ENCODE measurements around the gene ST7L. TPM values are rescaled to one million over a fixed set of nuclear protein-coding genes. Genes with fewer than 3 reads are reported as not detected.

Gene ST7L
- polyA plus RNA-seq, 1 donor (not counting 4 experiments of a cell fraction or from before 2014, with no cell fraction given), result 13.4 TPM

DNA sequence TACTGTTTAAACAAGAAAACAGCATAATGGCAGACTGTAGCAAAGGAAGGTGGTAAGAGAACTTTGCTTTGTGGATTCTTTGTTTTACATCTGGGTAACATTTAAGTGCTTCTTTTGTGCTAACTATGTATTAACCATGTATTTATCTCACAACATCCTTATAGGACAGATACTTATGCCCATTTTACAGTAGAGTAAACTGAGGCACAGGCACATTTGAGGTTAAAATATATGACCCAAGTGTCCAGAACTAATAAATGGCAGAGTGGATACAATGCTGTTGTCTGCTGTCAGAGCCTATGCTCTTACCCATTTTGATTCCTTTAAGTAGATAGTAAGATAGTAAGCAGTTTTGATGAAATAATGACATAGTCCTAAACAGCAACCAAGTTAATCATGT is 7.9 kb upstream of the ST7L start:
- Histone ChIP-seq H3K4me3 (ENCODE audit: control insufficient read depth in 2 of 3, extremely low read depth in 1 of 3, insufficient read depth in 2 of 3, low read depth in 1 of 3, low read length in 3 of 3) (peak overlapping the region in 1 of 3 experiments; percentile 18), H4K20me1 (ENCODE audit: control insufficient read depth, extremely low read depth, insufficient read depth, low read length) (peaks cover 26% of the 10 kb centered on the region)

GRCh38 chr1:112626193-112626592 is 7.3 kb upstream of the ST7L start:
- Histone ChIP-seq H3K9me3 (ENCODE audit: control insufficient read depth, low read depth, low read length) (no peaks in the 10 kb centered on the region), H3K36me3 (ENCODE audit: control insufficient read depth in 2 of 2, extremely low read depth in 1 of 2, insufficient read depth in 2 of 2, low read length in 2 of 2) (peaks cover 3 to 19% of the 10 kb centered on the region in 2 experiments), H3K27me3 (ENCODE audit: control insufficient read depth, extremely low read depth, insufficient read depth, low read length) (no peaks in the 10 kb centered on the region), H3K9me1 (ENCODE audit: control insufficient read depth, extremely low read depth, insufficient read depth, low read length) (peaks cover 5% of the 10 kb centered on the region), H3K27ac (ENCODE audit: control insufficient read depth, insufficient read depth, low read length) (no peak overlapping the region), H4K20me1 (ENCODE audit: control insufficient read depth, extremely low read depth, insufficient read depth, low read length) (peaks cover 20% of the 10 kb centered on the region), H3K4me3 (ENCODE audit: control insufficient read depth in 2 of 3, extremely low read depth in 1 of 3, insufficient read depth in 2 of 3, low read depth in 1 of 3, low read length in 3 of 3) (no peak overlapping the region), H2AFZ (ENCODE audit: control insufficient read depth, low read length) (no peak overlapping the region), H3K4me1 (ENCODE audit: control insufficient read depth, extremely low read depth, insufficient read depth, low read length) (peaks cover 31% of the 10 kb centered on the region), H3K9ac (ENCODE audit: control insufficient read depth, extremely low read depth, insufficient read depth, low read length) (no peak overlapping the region), H3K4me2 (ENCODE audit: control insufficient read depth, extremely low read depth, insufficient read depth, low read depth, low read length) (no peak overlapping the region), H3K79me2 (ENCODE audit: control insufficient read depth, insufficient read depth, low read length) (peaks cover 91% of the 10 kb centered on the region)
- DNase-seq (ENCODE audit: low read depth, low spot score), result no peak
- no peak for FAIRE-seq
- dilution Hi-C loops (cut with MboI; ENCODE audit: extremely low pct_ligation_motif_present, low sequenced_read_pairs), result no loop called here
- no peak for TF ChIP-seq EZH2 (IDR thresholded peaks at IDR 0.05; ENCODE audit: low read length)
- TF ChIP-seq, protein P1, sequence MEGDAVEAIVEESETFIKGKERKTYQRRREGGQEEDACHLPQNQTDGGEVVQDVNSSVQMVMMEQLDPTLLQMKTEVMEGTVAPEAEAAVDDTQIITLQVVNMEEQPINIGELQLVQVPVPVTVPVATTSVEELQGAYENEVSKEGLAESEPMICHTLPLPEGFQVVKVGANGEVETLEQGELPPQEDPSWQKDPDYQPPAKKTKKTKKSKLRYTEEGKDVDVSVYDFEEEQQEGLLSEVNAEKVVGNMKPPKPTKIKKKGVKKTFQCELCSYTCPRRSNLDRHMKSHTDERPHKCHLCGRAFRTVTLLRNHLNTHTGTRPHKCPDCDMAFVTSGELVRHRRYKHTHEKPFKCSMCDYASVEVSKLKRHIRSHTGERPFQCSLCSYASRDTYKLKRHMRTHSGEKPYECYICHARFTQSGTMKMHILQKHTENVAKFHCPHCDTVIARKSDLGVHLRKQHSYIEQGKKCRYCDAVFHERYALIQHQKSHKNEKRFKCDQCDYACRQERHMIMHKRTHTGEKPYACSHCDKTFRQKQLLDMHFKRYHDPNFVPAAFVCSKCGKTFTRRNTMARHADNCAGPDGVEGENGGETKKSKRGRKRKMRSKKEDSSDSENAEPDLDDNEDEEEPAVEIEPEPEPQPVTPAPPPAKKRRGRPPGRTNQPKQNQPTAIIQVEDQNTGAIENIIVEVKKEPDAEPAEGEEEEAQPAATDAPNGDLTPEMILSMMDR (optimal IDR thresholded peaks at IDR 0.05 in 1 of 3, IDR thresholded peaks at IDR 0.05 in 1 of 3, conservative IDR thresholded peaks at IDR 0.05 in 1 of 3; ENCODE audit: extremely low read depth in 1 of 3, insufficient read depth in 2 of 3, low read length in 3 of 3), result no peak

More for the DNA sequence above, 7.9 kb upstream of the ST7L start:
- peaks cover 5% of the 10 kb centered on the region for H3K9me1 ChIP-seq (ENCODE audit: control insufficient read depth, extremely low read depth, insufficient read depth, low read length)
- TF ChIP-seq, protein P1 (optimal IDR thresholded peaks at IDR 0.05 in 1 of 3, IDR thresholded peaks at IDR 0.05 in 1 of 3, conservative IDR thresholded peaks at IDR 0.05 in 1 of 3; ENCODE audit: extremely low read depth in 1 of 3, insufficient read depth in 2 of 3, low read length in 3 of 3), result no peak
- no peak for TF ChIP-seq EZH2 (IDR thresholded peaks at IDR 0.05; ENCODE audit: low read length)
- no peak overlapping the region for H2AFZ ChIP-seq (ENCODE audit: control insufficient read depth, low read length)
- H3K27me3 ChIP-seq (ENCODE audit: control insufficient read depth, extremely low read depth, insufficient read depth, low read length), result no peaks in the 10 kb centered on the region
- DNase-seq (ENCODE audit: low read depth, low spot score) (no peak), FAIRE-seq (no peak)
- H3K9me3 ChIP-seq (ENCODE audit: control insufficient read depth, low read depth, low read length), result no peaks in the 10 kb centered on the region
- peaks cover 3 to 22% of the 10 kb centered on the region in 2 experiments for H3K36me3 ChIP-seq (ENCODE audit: control insufficient read depth in 2 of 2, extremely low read depth in 1 of 2, insufficient read depth in 2 of 2, low read length in 2 of 2)
- peak overlapping the region; percentile 76 for H3K4me2 ChIP-seq (ENCODE audit: control insufficient read depth, extremely low read depth, insufficient read depth, low read depth, low read length)
- H3K9ac ChIP-seq (ENCODE audit: control insufficient read depth, extremely low read depth, insufficient read depth, low read length), result no peak overlapping the region
- dilution Hi-C loops (cut with MboI; ENCODE audit: extremely low pct_ligation_motif_present, low sequenced_read_pairs), result no loop called here
- peak overlapping the region; percentile 11 for H3K27ac ChIP-seq (ENCODE audit: control insufficient read depth, insufficient read depth, low read length)
- peaks cover 91% of the 10 kb centered on the region for H3K79me2 ChIP-seq (ENCODE audit: control insufficient read depth, insufficient read depth, low read length)
- H3K4me1 ChIP-seq (ENCODE audit: control insufficient read depth, extremely low read depth, insufficient read depth, low read length), result peaks cover 24% of the 10 kb centered on the region

All from keratinocyte (primary cell).